Skin epidermis (tissue), 12 donors: ENCODE measurements around the gene ENPP7.

Experiments
- H3K27ac ChIP-seq, 21 experiments: fragments of 200-600 bp; sonication (generic) in 11 of 21; one replicate each; pipeline ENCODE4 v1.5.0; 2020; ENCODE audit warnings: mild to moderate bottlenecking in 3 of 21, inconsistent platforms in 2 of 21, moderate library complexity in 2 of 21
- H3K4me3 ChIP-seq, 7 experiments: fragments of 200-600 bp; sonication (generic) in 2 of 7; one replicate each; pipeline ENCODE4 v1.5.0; 2020; ENCODE audit warnings: inconsistent platforms in 2 of 7, mild to moderate bottlenecking in 2 of 7, moderate library complexity in 1 of 7

The ENPP7 gene

DNA sequence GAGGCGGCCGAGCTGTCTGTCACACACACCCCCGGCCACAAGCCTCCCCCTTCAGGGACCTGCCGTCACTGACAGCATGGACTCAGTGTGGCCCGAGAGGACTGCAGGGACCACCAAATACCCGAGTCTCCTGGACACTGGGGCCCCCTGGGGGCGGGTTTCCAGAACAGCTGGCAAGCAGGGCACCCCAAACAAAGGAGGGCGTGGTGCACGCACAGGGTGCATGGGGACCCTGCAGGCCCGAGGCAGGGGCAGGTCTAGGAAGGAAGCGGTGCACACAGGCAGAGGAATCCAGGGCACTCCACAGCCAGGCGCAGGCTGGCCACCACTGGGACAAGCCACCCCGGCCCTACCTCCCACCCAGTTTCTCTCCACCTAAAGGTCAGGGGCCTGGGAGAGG, 28.7 kb upstream of the ENPP7 start:
- Histone ChIP-seq H3K27ac (no peak overlapping the region), H3K4me3 (no peak overlapping the region)

DNA sequence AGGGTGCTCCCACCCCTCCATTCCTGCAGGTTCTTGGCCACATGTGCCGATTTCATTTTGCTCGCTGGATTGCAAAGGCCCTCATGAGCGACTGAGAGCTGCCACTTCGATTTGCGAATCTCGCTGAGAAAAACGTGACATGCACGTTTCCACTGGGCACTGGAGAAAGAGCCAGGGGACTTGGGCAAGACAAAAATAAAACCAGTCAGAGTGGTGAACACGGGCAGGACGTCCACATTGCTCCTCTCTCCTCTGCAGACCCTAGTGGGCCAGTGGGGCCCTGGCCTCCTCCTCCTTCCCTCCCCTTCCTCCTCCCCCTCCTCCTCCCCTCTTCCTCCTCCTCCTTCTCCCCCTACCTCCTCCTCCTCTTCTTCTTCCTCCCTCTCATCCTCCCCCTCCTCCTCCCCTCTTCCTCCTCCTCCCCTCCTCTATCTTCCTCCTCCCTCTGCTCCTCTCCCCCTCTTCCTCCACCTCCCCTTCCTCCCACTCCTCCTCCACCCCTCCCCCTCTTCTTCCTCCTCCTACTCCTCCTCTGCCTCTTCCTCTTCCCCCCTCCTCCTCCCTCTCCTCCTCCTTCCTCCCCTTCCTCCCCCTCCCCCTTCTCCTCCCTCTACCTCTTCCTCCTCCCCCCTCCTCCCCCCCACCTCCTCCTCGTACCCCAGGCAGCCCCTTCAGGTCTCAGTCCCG, 28.1 kb upstream of the ENPP7 start:
- H3K27ac ChIP-seq, result no peak overlapping the region
- no peak overlapping the region for H3K4me3 ChIP-seq

DNA sequence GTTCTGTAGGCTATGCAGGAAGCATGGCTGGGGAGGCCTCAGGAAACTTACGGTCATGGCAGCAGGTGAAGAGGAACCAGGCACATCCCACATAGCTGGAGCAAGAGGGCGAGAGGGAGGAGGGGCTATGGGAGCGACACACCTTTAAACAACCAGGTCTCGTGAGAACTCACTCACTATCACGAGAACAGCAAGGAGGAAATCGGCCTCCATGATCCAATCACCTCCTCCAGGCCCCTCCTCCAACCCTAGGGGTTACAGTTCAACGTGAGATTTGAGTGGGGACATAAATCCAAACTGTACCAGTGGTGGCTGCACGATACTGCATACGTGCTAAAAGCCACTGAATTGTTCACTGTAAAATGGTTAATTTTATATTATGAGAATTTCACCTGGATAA, 26.1 kb upstream of the ENPP7 start:
- H3K4me3 ChIP-seq, result no peak overlapping the region
- no peak overlapping the region for H3K27ac ChIP-seq

DNA sequence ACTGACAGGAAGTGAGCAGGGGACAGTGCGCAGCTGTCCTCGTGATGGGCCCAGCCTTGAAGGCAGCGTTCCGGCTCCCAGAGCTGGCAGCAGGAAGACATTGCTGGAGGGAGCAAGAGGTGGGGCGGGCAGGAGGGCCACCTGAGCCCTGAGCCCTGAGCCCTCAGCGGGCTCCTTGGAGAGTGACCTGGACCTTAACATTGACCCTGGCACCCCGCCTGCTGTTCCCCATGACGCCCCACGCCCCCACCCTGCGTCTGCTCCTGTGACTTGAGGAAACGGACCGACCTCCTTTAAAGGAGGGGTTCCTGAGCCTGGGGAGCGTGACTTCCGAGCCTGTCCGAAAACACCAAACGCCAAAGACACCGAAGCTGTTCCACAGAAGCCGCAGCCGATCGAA, 25.1 kb upstream of the ENPP7 start:
- Histone ChIP-seq H3K4me3 (no peak overlapping the region), H3K27ac (no peak overlapping the region)

DNA sequence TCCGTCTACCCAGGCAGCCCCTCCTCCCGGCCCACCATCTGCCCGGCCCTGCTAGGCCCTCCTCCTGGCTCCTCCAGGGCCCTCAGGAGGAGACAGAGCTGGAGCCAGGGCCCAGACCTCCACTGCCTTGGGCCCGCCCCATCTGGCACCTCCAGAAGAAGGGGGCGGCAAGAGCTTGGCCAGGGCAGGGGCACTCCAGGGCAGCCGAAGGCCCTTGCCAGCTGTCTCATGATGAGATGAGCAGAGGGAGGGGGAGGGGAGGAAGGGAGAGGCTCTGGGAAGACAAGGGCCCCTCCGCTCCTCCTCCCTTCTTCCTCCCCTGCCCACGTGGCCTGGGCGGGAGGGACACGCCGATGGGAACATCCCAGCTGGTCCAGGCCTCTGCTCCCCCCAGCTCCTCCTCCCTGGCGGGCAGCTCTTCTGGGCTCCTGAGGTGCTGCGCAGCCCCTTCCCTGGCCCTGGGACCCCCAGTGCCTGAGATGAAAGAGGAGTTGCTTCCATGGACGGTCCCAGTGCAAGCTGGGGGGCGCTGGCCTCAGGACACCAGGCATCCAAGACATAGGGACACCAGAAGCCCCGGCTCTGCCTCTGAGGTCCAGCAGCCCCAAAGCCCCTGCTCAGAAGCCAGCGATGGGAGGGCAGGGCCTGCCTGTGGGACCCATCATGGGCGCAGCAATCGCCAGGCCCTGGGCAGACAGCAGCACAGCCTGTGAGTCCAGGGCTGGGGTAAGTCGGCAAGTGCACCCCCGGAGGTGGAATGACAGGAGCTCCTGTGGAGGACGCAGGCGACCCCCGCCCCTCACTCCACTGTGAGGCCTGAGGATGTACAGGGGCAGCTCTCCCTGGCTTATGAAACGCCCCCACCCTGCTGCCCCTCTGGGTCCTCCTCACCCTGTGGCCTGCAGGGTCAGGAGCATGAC, 23.6 kb upstream of the ENPP7 start:
- H3K27ac ChIP-seq, result no peak overlapping the region
- no peak overlapping the region for H3K4me3 ChIP-seq

DNA sequence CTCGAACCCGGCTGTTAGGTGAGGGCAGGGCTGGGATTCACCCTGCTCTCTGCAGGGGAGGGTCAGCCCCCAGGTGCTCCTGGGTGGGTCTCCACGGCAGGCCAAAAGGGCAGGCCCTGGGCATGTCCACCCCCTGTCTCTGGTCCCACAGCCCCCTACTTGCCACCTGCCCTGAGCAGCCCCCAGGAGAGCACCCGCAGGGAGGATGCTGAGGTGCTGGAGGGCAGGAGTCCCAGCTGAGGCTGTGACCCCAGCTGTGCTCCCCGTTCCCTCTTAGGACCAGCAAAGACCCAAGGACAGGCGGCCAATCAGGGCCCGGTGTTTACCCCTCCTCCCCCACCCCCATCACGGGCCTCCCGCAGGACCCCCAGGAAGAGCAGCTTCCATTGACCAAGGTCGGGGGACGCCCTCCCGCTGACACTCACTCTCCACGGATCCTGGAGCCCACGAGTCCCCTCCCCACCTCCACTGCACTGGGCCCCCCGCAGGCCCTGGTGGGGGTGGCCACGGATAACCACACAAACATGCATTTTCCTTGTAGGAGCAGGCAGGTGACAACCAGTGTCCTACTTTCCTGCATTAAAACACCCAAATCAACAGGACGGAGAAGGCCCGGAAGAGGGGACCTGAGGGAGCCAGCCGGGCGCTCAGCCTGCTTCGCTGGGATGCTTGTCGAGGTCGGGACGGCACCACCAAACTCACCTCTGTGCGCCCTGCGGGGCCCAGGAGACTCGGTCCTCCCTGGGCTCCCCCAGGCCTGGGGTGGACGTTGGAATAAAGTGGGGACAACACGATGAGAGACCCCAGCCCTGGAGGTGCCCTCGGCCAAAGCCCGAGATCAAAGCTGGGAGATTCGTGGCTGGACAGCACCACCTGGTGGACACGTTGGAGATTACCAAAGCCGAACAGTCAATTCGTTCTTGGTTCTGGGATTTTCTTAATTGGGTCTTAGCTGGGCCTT, 22.5 kb upstream of the ENPP7 start:
- no peak overlapping the region for H3K4me3 ChIP-seq
- no peak overlapping the region for H3K27ac ChIP-seq

DNA sequence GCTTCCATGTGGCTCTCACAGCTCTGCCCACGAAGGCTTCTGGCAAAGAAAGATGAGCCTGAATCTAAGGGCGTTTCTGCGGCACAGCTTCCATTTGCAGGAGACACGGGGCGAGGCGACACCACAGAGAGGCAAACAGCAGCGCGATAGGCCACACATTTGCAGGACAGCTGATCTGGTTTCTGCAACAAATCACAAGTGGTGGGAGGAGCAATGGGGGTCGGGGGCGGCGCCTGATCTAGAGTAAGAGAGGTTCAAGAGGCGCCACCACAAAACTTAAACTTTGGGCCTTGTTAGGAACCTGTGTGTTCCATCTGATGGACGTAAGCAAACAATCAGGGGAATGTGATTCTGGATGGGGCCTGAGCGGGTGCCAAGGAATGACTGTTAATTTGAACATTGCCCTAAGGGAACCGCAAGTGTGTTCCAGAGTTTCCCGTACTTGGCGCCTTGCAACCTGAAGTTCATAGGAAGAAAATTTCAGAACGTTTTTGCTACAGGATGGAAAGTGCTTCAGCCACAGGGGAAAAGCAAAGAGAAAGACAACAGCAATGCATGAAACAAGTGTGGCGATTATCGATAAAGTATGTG, 18.9 kb upstream of the ENPP7 start:
- Histone ChIP-seq H3K4me3 (no peak overlapping the region), H3K27ac (no peak overlapping the region)

DNA sequence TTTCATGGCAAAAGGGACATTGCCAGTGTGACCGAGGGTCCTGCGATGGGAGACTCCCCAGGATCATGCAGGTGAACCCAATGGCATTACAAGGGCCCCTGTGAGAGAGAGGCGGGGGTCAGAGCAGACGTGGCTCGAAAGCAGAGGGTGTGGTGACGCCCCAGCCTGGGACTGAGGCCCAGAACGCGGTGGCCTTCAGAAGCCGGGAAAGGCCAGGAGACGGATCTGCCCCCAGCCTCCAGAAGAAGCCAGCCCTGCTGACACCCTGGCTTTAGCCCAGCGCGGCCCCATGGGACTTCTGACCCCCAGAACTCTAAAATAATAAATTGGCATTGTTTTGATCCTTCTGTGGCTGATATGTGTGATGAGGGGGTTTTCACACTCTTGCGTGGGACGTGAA, 17.4 kb upstream of the ENPP7 start:
- Histone ChIP-seq H3K27ac (no peak overlapping the region), H3K4me3 (no peak overlapping the region)

DNA sequence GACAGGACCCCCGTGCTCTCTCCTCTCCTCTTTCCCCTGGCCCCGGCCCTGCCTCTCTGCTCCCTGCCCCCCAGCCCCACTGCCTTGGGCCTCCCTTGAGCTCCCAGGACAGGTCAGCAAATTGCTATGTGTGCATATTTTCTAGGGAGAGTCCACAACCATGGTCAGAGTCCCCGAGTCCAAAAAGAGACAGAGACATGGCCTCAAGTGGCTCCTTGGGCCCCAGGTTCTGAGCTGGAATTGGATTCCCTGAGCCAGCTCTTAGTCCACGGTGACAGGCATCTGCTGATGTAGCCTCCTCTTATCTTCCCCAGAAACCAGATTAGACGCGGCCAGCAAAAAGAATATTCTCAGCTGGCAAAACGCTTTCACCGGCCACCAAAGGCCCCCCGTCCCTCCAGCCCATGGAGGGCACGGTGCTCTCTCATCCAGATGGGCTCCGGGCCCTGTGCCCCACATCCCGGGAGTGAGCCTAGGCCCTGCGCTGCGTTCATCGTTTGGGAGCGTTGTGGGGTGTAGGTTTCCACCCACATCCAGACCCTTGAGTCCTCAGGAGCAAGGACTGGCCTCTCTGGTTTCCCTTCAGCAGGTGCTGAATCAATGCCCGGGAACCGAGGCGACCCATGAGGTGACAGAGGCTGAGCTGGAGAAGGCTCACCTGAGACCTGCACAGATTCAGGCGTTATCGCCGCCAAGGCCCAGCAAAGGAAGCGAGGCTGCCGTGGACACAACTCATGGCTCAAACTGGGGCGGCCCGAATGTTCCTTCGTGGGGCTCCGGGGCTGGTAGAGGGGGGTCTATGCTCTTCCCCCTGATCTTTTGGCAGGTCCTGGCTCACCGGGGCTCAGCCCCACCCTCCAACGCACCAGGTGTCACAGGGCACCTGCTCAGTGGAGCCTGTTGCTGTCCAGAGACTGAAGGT, 16.3 kb upstream of the ENPP7 start:
- no peak overlapping the region for H3K4me3 ChIP-seq
- H3K27ac ChIP-seq, result no peak overlapping the region

DNA sequence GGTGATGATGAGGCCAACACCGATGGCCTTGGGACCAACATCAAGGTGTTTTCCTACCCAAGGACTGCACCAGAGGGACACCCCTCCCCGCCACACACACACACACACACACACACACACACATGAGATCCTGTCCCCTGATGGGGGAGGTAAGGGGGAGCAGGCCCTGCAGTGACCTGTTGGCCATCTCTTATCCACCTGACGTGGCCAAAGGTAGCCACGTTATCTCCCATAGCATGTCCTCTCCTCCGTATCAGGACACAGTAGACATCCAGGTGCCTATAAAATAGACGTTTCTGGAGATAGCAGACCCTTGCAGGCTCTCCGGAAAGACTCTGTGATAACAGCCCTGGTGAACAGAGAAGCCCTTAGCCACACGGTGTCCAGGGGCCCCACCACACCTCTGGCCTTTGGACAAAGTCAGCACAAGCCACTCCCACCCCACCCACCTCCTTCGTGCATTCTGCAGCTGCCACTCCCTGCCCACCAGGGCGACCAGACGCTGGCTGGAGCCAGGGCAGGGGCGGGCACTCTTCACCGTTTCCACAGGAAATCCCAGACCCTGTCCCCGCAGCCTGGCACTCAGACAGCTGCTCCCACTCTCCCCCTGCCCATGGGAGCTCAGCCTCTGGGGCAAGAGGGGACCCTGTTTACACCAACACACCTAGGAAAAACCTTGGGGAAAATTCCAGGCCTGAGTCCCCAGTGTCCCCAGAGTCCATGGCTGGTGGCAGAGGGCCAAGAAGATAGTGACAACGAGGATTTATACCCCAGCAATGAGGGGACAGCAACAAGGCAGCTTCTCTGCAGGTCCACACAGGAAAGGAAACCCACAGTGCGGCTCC, 15.4 kb upstream of the ENPP7 start:
- Histone ChIP-seq H3K27ac (no peak overlapping the region), H3K4me3 (no peak overlapping the region)

DNA sequence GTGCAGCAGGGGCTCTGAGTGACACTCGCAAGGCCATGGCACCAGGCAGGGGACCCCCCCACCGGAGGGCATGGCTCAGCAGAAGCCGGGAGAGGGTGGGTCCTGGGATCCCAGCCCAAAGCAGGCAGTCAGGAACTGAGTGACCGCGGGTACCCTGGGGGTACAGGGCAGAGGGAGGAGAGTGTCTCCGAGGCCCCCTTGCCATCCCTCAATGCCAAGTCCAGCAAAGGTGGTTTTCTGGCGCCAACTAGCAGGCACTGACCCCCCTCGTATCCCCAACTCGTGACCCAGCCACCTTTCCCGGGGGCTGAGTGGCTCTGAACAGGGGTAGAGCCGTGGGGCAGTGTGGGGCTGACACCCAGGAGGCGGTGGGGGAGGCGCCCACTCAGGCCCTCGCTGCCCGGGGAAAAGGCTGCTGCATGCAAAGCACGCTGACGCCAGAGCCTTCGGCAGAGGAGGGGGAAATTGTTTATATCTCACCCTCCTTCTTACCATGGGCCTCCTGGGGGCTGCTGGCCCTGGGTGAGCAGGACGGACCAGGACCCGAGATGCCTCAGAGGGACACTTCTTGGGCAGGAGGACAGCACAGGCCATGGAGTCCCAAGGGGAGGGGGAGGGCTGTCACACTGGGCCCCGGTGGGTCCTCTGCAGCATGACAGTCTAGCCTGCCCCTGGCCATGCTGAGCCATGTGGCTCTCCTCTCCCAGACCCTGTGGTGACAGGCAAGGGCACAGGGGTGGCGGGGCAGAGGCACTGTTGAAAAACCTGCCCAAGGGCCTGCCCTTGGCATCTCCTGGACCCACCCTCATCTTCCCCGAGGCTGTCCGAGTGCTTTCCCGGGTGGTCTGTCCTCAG, 14.6 kb upstream of the ENPP7 start:
- no peak overlapping the region for H3K4me3 ChIP-seq
- no peak overlapping the region for H3K27ac ChIP-seq

DNA sequence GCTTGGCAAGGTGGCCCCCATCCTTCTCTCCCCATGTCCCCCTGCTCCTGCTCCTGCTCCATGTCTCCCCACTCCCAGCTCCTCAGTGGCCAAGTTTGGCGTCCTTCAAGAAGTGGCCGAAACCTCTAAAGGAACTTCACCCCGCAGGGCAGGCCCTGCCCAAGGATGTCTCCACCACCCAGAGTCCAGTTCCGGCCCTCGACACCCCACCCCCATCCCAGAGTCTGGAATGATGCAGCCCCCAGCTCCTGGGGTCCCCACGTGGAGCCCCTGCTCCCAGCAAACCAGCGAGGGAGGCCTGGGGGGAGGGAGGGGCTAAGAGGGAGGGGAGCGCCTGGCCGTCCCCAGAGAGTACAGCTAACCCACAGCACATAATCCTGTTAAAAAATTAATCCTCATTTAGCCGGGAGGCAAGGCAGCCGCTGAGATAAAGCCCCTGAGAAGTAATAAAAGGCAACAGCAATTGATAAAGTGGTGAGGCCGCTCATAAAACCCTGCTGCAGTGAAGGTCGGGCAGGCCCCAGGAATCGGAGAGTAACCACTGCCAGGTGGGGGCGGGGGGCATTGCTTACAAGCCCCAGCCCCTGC, 9.9 kb upstream of the ENPP7 start:
- no peak overlapping the region for H3K27ac ChIP-seq
- no peak overlapping the region for H3K4me3 ChIP-seq

DNA sequence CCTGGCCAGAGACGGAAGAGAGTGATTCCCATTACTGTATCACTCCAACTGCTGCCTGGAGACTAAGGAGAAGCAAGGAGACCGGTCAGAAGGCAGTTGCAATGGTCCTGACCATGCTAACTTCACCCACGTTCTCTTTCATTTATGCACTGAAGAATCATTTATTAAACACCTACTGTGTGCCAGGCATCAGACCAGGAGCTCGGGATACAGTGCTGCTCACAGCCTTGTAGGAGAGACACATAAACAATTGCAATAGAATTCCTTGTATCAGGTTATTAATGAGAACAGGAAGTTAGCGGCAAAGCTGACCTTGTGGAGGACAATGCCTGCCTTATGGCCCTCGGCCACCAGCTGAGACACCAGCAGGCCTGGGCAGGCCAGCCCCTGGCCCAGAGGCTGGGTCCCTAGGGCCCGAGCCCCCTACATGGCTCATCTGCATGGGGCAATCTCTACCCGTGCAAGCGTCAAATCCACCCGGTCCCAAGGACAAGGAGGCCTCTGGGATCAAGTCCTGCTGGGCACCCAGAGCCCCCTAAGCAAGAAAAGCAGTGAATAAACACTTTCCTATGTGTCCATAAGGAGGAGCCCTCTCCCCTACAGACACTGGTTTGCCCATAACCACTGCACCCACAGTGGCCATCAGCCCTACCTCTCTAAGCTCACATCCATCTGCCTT, 8.6 kb upstream of the ENPP7 start:
- H3K27ac ChIP-seq, result no peak overlapping the region
- no peak overlapping the region for H3K4me3 ChIP-seq

DNA sequence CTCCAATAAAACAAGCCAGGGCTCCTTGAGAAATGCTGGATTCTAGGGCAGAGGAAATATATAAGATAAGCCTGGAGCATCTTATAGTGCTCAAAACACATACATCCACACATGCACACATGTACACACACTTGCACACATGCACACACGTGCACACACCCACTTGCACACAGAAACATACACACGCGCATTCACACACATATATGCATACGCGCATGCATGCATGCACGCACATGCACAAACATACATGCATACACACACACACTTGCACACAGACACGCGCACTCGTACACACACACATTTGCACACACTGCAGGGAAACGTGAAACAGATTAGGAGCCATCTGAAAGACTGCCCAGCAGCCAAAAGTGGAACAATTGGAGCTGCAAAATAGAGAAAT, 8.0 kb upstream of the ENPP7 start:
- Histone ChIP-seq H3K27ac (no peak overlapping the region), H3K4me3 (no peak overlapping the region)

DNA sequence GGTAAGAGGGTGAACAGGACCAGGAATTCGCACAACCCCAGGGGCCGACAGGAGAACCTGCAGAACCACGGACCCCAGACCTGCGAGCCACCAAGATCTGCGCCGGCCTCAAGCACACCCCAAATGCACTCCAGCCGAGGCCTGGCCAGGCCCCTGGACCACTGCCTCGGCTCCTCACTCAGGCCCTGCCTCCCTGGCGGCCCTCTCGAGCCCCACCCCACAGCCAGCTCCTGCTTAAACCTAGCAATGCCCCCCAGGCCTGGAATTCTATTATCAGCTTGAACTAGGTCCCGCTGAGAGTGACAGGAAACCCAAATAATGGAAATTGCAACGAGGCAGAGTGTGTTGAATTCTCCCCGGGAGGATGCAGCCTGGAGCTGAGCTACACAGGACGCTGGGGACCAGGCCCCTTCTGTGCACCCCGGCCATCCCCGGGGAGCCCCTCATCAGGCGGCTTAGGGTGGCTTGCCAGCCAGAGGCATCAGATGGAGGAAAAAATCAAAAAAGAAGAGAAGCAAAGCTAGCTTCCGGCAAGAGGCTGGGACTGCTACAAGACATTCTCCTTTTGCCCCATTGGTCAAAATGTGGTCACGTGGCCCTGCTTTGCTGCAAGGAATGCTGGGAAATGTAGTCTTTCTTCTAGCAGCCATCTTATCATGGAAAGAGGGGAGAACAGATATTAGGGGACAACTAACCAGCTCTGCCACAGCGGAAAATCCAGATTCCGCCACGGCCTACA, 2.4 kb upstream of the ENPP7 start:
- Histone ChIP-seq H3K4me3 (peak overlapping the region in 6 of 7 experiments; percentile 12 to 37 (median 24)), H3K27ac (peak overlapping the region in 5 of 21 experiments; percentile 4 to 69 (median 50))
